NCI-H2081 (cell line): ENCODE measurements around the gene TSPY8.
"Not testable (repeated sequence)": the region's sequence is repeated elsewhere in the genome, so short reads cannot be mapped to it uniquely, and the experiment has no call there.

Experiments used
- DNase-seq, 2 experiments: peaks; one replicate each; lab custom pipeline; 2025; lab: John Stamatoyannopoulos, UW

The TSPY8 gene, protein sequence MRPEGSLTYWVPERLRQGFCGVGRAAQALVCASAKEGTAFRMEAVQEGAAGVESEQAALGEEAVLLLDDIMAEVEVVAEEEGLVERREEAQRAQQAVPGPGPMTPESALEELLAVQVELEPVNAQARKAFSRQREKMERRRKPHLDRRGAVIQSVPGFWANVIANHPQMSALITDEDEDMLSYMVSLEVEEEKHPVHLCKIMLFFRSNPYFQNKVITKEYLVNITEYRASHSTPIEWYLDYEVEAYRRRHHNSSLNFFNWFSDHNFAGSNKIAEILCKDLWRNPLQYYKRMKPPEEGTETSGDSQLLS

DNA sequence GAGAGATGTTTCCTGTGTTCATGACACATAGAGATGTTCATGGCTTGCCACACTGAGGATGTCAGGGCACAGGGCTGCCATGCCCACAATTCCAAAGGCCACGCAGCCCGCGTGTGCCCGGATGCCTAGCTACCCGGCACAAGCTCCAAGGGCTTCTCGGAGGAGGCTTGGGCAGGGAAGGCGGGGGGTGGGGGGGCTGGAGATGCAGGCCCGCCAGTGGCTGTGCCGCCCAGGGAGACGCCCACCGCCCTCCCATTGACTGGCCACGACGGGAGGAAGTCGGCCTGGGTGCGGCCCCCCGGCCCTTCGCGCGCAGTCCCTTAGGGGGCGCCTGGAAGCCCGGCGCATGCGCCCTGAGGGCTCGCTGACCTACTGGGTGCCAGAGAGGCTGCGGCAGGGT is at the start of gene TSPY8:
TSS of gene TSPY8 (plus strand) at position 301 of the 400 bp plus-strand sequence. CDS start at position 347, 46 bp downstream.
- not testable (repeated sequence) for DNase-seq

DNA sequence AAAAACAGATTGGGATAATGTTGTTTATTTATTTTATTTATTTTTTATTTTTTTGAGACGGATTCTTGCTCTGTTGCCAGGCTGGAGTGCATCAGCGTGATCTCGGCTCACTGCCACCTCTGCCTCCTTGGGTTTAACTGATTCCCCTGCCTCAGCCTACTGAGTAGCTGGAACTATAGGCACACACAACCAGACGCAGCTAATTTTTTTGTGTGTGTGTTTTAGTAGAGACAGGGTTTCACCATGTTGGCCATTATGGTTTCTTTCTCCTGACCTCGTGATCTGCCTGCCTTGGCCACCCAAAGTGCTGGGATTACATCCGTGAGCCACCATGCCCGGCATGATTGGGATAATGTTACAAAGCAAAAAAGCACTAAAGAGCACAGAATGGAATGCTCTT is 36.6 kb upstream of the TSPY8 start:
- DNase-seq = no peak

DNA sequence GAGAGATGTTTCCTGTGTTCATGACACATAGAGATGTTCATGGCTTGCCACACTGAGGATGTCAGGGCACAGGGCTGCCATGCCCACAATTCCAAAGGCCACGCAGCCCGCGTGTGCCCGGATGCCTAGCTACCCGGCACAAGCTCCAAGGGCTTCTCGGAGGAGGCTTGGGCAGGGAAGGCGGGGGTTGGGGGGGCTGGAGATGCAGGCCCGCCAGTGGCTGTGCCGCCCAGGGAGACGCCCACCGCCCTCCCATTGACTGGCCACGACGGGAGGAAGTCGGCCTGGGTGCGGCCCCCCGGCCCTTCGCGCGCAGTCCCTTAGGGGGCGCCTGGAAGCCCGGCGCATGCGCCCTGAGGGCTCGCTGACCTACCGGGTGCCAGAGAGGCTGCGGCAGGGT is 20.4 kb upstream of the TSPY8 start, which contains the start of gene TSPY4:
TSS of gene TSPY4 (plus strand) at position 301 of the 400 bp plus-strand sequence. CDS start at position 347, 46 bp downstream.
- DNase-seq = not testable (repeated sequence)

DNA sequence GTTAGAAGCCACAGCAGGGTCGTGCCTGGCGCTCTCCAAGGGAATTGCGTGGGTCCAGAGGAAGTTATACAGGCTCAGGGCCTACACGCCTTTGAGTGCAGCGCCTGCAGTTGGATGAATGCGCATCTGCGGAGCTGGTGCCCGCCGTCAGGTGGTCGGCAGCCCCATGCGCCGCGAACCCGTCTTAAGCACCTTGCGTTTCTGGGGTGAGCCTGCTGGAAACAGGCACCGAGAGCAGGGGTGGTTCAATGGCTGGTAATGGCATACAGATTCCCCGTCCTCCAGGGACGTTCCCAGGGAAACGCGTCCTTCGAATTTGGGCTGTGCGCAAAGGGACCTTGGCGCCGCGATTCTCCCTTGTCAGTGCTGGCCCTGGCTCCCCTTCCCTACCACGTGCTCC is 38.9 kb downstream of the TSPY8 start:
- not testable (repeated sequence) for DNase-seq

DNA sequence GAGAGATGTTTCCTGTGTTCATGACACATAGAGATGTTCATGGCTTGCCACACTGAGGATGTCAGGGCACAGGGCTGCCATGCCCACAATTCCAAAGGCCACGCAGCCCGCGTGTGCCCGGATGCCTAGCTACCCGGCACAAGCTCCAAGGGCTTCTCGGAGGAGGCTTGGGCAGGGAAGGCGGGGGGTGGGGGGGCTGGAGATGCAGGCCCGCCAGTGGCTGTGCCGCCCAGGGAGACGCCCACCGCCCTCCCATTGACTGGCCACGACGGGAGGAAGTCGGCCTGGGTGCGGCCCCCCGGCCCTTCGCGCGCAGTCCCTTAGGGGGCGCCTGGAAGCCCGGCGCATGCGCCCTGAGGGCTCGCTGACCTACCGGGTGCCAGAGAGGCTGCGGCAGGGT is 40.5 kb downstream of the TSPY8 start, which contains the start of gene TSPY3:
TSS of gene TSPY3 (plus strand) at position 301 of the 400 bp plus-strand sequence. CDS start at position 347, 46 bp downstream.
- not testable (repeated sequence) for DNase-seq
